Loucy (cell line): ENCODE data around the gene TAF12.

Experiments used
- EZH2phosphoT487 ChIP-seq: fragments of 200-600 bp; IDR thresholded peaks from 2 replicates; pipeline ENCODE4 v1.6.1; 2018; ENCODE audit warnings: antibody characterized with exemption, mild to moderate bottlenecking, moderate library complexity, borderline replicate concordance
- TF ChIP-seq, protein P1 (sequence below): fragments of 200-600 bp; sonication (generic); conservative IDR thresholded peaks from 2 replicates; pipeline ENCODE4 v1.5.1; 2014; ENCODE audit warnings: mild to moderate bottlenecking, antibody characterized with exemption, low read length

DNA sequence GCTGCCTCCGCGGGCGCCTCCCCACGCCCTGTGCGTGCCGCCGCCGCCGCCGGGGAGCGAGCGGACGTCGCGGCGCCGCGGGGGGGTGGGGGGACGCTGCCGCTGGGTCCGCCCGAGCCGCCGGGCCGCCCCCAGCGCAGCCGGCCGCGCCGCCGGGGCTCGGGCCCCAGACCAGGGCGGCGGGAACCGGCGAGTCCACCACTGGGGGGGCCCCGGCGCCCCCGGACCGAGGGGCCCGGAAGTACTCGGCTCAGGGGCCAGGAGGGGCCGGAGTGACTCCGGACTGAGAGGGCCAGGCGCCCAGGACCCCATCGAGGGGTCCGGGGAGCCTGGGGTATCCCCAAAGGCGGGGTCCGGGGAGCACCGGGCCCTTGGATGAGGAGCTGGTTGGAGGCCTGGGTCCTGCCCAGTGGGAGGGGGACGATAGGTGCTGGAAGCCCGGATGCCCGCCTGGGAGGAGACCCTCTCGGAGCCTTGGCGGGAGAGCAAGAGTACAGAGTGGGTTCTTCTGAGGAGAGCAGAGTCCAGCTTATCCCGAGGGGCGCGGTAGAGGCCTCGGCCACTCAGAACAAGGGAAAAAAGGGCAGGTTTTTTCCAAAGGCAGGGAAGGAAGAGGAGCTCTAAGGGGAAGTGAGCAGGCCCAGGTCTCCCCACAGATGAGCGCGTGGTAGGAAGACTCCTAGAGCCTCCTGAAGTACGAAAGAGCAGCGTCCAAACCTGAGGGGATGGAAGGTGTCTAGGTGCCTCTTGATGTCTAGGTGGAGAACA, 26.3 kb upstream of the TAF12 start:
- TF ChIP-seq, protein P1, sequence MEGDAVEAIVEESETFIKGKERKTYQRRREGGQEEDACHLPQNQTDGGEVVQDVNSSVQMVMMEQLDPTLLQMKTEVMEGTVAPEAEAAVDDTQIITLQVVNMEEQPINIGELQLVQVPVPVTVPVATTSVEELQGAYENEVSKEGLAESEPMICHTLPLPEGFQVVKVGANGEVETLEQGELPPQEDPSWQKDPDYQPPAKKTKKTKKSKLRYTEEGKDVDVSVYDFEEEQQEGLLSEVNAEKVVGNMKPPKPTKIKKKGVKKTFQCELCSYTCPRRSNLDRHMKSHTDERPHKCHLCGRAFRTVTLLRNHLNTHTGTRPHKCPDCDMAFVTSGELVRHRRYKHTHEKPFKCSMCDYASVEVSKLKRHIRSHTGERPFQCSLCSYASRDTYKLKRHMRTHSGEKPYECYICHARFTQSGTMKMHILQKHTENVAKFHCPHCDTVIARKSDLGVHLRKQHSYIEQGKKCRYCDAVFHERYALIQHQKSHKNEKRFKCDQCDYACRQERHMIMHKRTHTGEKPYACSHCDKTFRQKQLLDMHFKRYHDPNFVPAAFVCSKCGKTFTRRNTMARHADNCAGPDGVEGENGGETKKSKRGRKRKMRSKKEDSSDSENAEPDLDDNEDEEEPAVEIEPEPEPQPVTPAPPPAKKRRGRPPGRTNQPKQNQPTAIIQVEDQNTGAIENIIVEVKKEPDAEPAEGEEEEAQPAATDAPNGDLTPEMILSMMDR = no peak
- no peak for TF ChIP-seq EZH2phosphoT487
